ENCODE results near the gene LGR5. TPM values are rescaled to one million over a fixed set of nuclear protein-coding genes. Genes with fewer than 3 reads are reported as not detected.

The LGR5 gene
- total RNA-seq, 2 experiments from 2014 or later = not detected

DNA sequence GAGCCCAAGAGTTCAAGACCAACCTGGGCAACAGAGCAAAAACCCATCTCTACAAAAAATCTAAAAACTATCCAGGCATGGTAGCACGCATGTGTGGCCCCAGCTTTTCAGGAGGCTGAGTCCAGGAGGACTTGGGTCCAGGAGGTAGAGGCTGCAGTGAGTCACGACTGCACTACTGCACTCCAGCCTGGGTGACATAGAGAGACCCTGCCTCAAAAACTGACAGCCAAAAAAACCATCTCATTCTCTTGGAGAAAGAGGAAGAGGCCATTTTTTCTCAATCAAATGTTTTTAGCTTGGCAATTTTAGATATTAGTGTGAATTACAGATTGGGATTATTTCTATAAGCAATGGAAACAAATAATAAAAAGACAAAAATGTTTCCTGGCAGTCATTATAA is 185.9 kb downstream of the LGR5 start:
- no peak for DNase-seq
- POLR2A ChIA-PET = interaction anchor here (2.0 kb wide), 1 partner anchor 38 kb away, joined by 10 read pairs; the partner anchor contains the start of genes THAP2 and ZFC3H1
- H3K4me3 Mint-ChIP-seq = peak overlapping the region; percentile 33
- peaks cover 19% of the 10 kb centered on the region for H3K4me1 Mint-ChIP-seq
- no peak for ATAC-seq (ENCODE audit: low read depth)
- no peaks in the 10 kb centered on the region for H3K9me3 Mint-ChIP-seq
- peak overlapping the region; percentile 70 for H3K27ac Mint-ChIP-seq
- H3K36me3 Mint-ChIP-seq = peaks cover 32% of the 10 kb centered on the region
- no peaks in the 10 kb centered on the region for H3K27me3 Mint-ChIP-seq

DNA sequence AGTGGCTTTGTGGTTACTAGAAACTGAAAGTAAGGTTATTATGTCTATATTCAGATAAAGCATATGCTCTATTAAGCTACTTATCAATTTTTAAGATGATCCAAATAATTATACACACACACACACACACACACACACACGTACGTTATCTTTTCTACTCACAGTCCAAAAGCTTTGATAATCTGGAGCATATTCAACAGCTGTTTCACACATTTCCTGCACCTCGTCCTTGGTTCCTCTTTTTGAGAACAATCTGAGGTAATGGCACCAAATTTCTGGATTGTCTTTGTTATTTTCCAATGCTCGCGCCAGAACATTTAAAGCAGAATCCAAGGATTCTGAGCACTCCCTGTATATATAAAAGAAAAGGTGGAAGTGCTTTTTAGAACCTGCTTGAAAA is 186.5 kb downstream of the LGR5 start:
- POLR2A ChIA-PET = interaction anchor here (2.0 kb wide), 1 partner anchor 37 kb away, joined by 10 read pairs; the partner anchor contains the start of genes THAP2 and ZFC3H1
- DNase-seq = no peak
- no peak for ATAC-seq (ENCODE audit: low read depth)
- Mint-ChIP-seq H3K27ac (peak overlapping the region; percentile 67), H3K36me3 (peaks cover 33% of the 10 kb centered on the region), H3K4me3 (peak overlapping the region; percentile 37), H3K27me3 (no peaks in the 10 kb centered on the region), H3K9me3 (no peaks in the 10 kb centered on the region), H3K4me1 (peaks cover 16% of the 10 kb centered on the region)

DNA sequence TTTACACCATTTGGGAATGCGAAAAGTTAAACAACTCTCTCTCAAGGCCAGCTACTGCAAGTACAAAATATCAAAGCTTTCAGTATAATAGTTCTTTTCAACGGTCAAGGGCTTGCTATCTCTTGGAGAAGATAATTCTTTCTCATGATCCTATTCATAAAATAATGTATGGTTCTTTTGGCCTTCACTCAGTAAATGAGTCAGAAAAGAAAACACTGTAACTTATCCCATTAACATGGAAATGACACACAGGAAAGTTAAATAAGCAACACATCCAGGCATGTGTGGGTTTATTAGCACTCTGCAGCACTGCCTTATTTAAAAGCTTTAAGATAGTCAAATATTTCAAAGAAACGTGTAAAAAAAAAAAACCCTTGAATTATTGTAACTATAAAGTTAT is 187.2 kb downstream of the LGR5 start:
- POLR2A ChIA-PET = interaction anchor here (2.0 kb wide), 1 partner anchor 37 kb away, joined by 10 read pairs; the partner anchor contains the start of genes THAP2 and ZFC3H1
- Mint-ChIP-seq H3K27me3 (no peaks in the 10 kb centered on the region), H3K36me3 (peaks cover 27% of the 10 kb centered on the region), H3K27ac (no peak overlapping the region), H3K4me1 (peaks cover 13% of the 10 kb centered on the region), H3K4me3 (no peak overlapping the region), H3K9me3 (no peaks in the 10 kb centered on the region)
- ATAC-seq (ENCODE audit: low read depth) = no peak
- DNase-seq = no peak

DNA sequence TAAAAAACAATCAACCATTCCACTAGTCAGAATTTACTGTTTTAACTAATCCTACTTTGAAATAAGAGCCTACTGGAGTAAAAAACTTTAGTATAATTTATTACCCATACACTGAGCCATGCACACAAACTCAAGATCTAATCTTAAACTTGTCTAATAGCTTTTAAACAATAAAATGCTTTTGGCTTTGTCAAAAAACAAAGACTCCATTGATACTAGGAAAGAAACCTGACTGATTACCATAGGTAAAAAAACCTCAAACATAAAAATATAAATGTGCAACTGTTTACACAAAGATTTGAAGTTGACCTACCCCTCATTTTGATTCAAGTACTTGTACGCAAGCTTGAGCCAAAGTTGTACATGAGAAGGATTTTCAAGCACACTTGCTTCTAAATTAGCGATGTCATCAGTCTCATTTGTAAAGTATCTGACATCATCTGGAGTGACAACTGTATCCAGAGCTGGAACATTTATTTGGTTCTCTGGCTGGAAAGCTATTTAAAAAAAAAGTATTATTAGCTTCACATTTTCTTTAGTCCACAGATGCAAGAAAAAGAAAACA is 187.9 kb downstream of the LGR5 start:
- no peak overlapping the region for H3K4me3 Mint-ChIP-seq
- POLR2A ChIA-PET = no interaction called here
- no peak for ATAC-seq (ENCODE audit: low read depth)
- DNase-seq = no peak
- peaks cover 24% of the 10 kb centered on the region for H3K36me3 Mint-ChIP-seq
- no peaks in the 10 kb centered on the region for H3K9me3 Mint-ChIP-seq
- no peaks in the 10 kb centered on the region for H3K27me3 Mint-ChIP-seq
- H3K27ac Mint-ChIP-seq = no peak overlapping the region
- peaks cover 12% of the 10 kb centered on the region for H3K4me1 Mint-ChIP-seq

Other genes with a start within 250 kb of the LGR5 start
- 10 to 100 TPM; 70.2 to 78.3 TPM for gene ZFC3H1, start 224.1 kb downstream of the LGR5 start, total RNA-seq
- 1 to 10 TPM; 5.7 to 8.4 TPM for gene THAP2, start 224.5 kb downstream of the LGR5 start, total RNA-seq
- 10 to 100 TPM; 17.0 to 18.5 TPM for gene TMEM19, start 246.3 kb downstream of the LGR5 start, total RNA-seq